Smooth muscle cell (in vitro differentiated cells): Measurements from ENCODE around the gene SLC35F1. TPM values are rescaled to one million over a fixed set of nuclear protein-coding genes. Genes with fewer than 3 reads are reported as not detected.
A peak's percentile ranks its signal among the peaks of the same experiment; 100 is the strongest.

Experiments
- DNase-seq: peaks from one replicate; lab custom pipeline; 2025; ENCODE audit not compliant: unreplicated experiment; lab: John Stamatoyannopoulos, UW
- H2AFZ ChIP-seq: fragments of 200-600 bp; sonication (generic); 2 replicates; pipeline ENCODE4 v1.6.0; 2016; ENCODE audit warnings: antibody characterized with exemption, low read depth, mild to moderate bottlenecking
- H3F3A ChIP-seq: fragments of 200-600 bp; sonication (generic); 2 replicates; pipeline ENCODE4 v1.6.0; 2017; ENCODE audit warnings: antibody characterized with exemption, low read depth
- H3K27ac ChIP-seq: fragments of 200-600 bp; sonication (generic); 2 replicates; pipeline ENCODE4 v1.5.1; 2016; ENCODE audit warnings: low read depth, mild to moderate bottlenecking
- H3K27me3 ChIP-seq: fragments of 200-600 bp; sonication (generic); 2 replicates; pipeline ENCODE4 v1.6.1; 2016; ENCODE audit warnings: low read depth, mild to moderate bottlenecking
- H3K36me3 ChIP-seq: fragments of 200-600 bp; sonication (generic); 2 replicates; pipeline ENCODE4 v1.5.1; 2016; ENCODE audit warnings: low read depth
- H3K4me1 ChIP-seq: fragments of 200-600 bp; sonication (generic); 2 replicates; pipeline ENCODE4 v1.5.1; 2016; ENCODE audit warnings: low read depth
- H3K4me2 ChIP-seq: fragments of 200-600 bp; sonication (generic); 2 replicates; pipeline ENCODE4 v1.6.0; 2016; ENCODE audit warnings: mild to moderate bottlenecking
- H3K4me3 ChIP-seq: fragments of 200-600 bp; sonication (generic); 2 replicates; pipeline ENCODE4 v1.5.1; 2016; ENCODE audit warnings: mild to moderate bottlenecking
- H3K79me2 ChIP-seq: fragments of 200-600 bp; sonication (generic); 2 replicates; pipeline ENCODE4 v1.6.0; 2016; ENCODE audit warnings: low read depth, mild to moderate bottlenecking
- H3K9ac ChIP-seq: fragments of 200-600 bp; sonication (generic); 2 replicates; pipeline ENCODE4 v1.6.0; 2016; ENCODE audit warnings: low read depth
- H3K9me3 ChIP-seq: fragments of 200-600 bp; sonication (generic); replicated peaks from 2 replicates; pipeline ENCODE4 v1.5.1; 2016; ENCODE audit warnings: low read depth
- H4K20me1 ChIP-seq: fragments of 200-600 bp; sonication (generic); 2 replicates; pipeline ENCODE4 v1.6.0; 2016; ENCODE audit warnings: low read depth
- CTCF ChIP-seq: fragments of 200-600 bp; sonication (generic); IDR thresholded peaks from 2 replicates; pipeline ENCODE4 v1.5.1; 2017; ENCODE audit warnings: borderline replicate concordance, mild to moderate bottlenecking, antibody characterized with exemption; ENCODE audit not compliant: insufficient read depth, poor library complexity, severe bottlenecking
- WGBS: methylation state at CpG from one replicate; pipeline ENCODE4 v1.1.7; 2016; ENCODE audit warnings: low lambda C conversion rate; 5-methylcytosine and 5-hydroxymethylcytosine counted together
- polyA plus RNA-seq: library from polyadenylated mRNA; unstranded; fragments of >200 nt; fragmentation: Nextera tagmentation; extraction: Ambion mirVana; gene quantifications from 2 replicates; pipeline ENCODE4 v1.2.1, GENCODE V29; 2016
- total RNA-seq: library from RNA; depleted of rRNA; stranded (reverse); fragments of >200 nt; gene quantifications from 2 replicates; pipeline ENCODE4 v1.2.3, GENCODE V29; 2014

Gene SLC35F1
- total and polyA plus RNA-seq, 2 experiments from 2014 or later: 0.05 to 0.09 TPM

- 83% methylated on average over 10 of the region's 10 CpGs for WGBS
- no peak for TF ChIP-seq CTCF
- no peaks in the 10 kb centered on the region for H3K9me3 ChIP-seq
Observed at GRCh38 chr6:118207947-118208346, 300.9 kb downstream of the SLC35F1 start.

GRCh38 chr6:118212451-118213173 lies 305.5 kb downstream of the SLC35F1 start:
- WGBS: 94% methylated on average over 4 of the region's 4 CpGs
- H3K4me1 ChIP-seq: no peaks in the 10 kb centered on the region
- no peak overlapping the region for H3K9ac ChIP-seq
- H3K9me3 ChIP-seq: no peaks in the 10 kb centered on the region
- no peak for TF ChIP-seq CTCF
- no peaks in the 10 kb centered on the region for H4K20me1 ChIP-seq
- H3K27ac ChIP-seq: no peak overlapping the region
- H3K27me3 ChIP-seq: no peaks in the 10 kb centered on the region
- no peak for DNase-seq
- no peak overlapping the region for H3K4me3 ChIP-seq
- no peaks in the 10 kb centered on the region for H3K36me3 ChIP-seq
- no peak overlapping the region for H2AFZ ChIP-seq
- no peak overlapping the region for H3K4me2 ChIP-seq
- H3K79me2 ChIP-seq: no peaks in the 10 kb centered on the region
- no peaks in the 10 kb centered on the region for H3F3A ChIP-seq

More at GRCh38 chr6:118207947-118208346, 300.9 kb downstream of the SLC35F1 start:
- Histone ChIP-seq H3F3A (no peaks in the 10 kb centered on the region), H3K79me2 (no peaks in the 10 kb centered on the region), H3K27me3 (no peaks in the 10 kb centered on the region), H3K4me1 (no peaks in the 10 kb centered on the region), H3K4me2 (no peak overlapping the region), H3K4me3 (no peak overlapping the region), H3K36me3 (no peaks in the 10 kb centered on the region), H3K27ac (no peak overlapping the region), H4K20me1 (no peaks in the 10 kb centered on the region), H2AFZ (no peak overlapping the region), H3K9ac (no peak overlapping the region)
- DNase-seq: no peak

GRCh38 chr6:118215269-118215668 lies 308.2 kb downstream of the SLC35F1 start:
- H2AFZ ChIP-seq: no peak overlapping the region
- no peak overlapping the region for H3K4me3 ChIP-seq
- H3K9ac ChIP-seq: no peak overlapping the region
- no peak for TF ChIP-seq CTCF
- no peak overlapping the region for H3K4me2 ChIP-seq
- no peaks in the 10 kb centered on the region for H3K4me1 ChIP-seq
- H3K27me3 ChIP-seq: no peaks in the 10 kb centered on the region
- H3F3A ChIP-seq: no peaks in the 10 kb centered on the region
- 97% methylated on average over 5 of the region's 5 CpGs for WGBS
- no peaks in the 10 kb centered on the region for H4K20me1 ChIP-seq
- no peak for DNase-seq
- no peaks in the 10 kb centered on the region for H3K36me3 ChIP-seq
- no peaks in the 10 kb centered on the region for H3K79me2 ChIP-seq
- no peak overlapping the region for H3K27ac ChIP-seq
- no peaks in the 10 kb centered on the region for H3K9me3 ChIP-seq

GRCh38 chr6:118216751-118217150 lies 309.7 kb downstream of the SLC35F1 start:
- Histone ChIP-seq H3K4me3 (no peak overlapping the region), H3K9ac (no peak overlapping the region), H3K27me3 (no peaks in the 10 kb centered on the region), H4K20me1 (no peaks in the 10 kb centered on the region), H3K36me3 (no peaks in the 10 kb centered on the region), H3K79me2 (no peaks in the 10 kb centered on the region), H3K4me2 (no peak overlapping the region), H3K9me3 (no peaks in the 10 kb centered on the region), H3K4me1 (no peaks in the 10 kb centered on the region), H2AFZ (peak overlapping the region; percentile 16), H3F3A (no peaks in the 10 kb centered on the region), H3K27ac (peak overlapping the region; percentile 21)
- DNase-seq: no peak
- no peak for TF ChIP-seq CTCF
- WGBS: 76% methylated on average over 2 of the region's 2 CpGs
